ENCODE data around the gene COL4A4. TPM values are rescaled to one million over a fixed set of nuclear protein-coding genes. Genes with fewer than 3 reads are reported as not detected.

COL4A4 gene
- total and polyA plus RNA-seq, 2 donors (not counting 1 experiment from before 2014, with no cell fraction given) = 6.2 to 30.2 TPM

DNA sequence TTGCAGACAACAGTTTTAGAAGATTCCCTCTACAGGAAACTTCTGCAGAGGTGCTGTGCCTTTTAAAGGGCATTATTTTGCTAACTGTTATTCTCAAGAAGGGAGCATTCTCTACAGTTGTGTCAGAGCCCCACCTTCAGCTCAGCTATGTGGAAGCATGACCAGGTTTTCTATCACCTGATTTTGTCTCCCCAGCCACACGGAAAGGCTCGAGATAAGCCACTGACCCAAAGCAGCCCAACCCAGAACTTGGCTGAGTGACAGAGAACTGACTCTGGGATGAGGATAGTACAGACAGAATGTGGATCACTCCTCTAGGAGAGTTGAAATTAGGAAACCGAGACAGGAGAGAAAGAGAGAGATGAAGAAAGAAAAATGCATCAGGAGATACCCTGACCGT lies 10.7 kb downstream of the COL4A4 start:
- no peaks in the 10 kb centered on the region for H3K4me1 ChIP-seq (ENCODE audit: control insufficient read depth in 2 of 2, insufficient read depth in 2 of 2, low read length in 2 of 2)
- peaks cover 13% of the 10 kb centered on the region for H3K4me1 Mint-ChIP-seq
- ChIA-PET POLR2A (no interaction called here), CTCF (no interaction called here)
- no peak for ATAC-seq (ENCODE audit: low read depth)
- TF ChIP-seq, protein P1, sequence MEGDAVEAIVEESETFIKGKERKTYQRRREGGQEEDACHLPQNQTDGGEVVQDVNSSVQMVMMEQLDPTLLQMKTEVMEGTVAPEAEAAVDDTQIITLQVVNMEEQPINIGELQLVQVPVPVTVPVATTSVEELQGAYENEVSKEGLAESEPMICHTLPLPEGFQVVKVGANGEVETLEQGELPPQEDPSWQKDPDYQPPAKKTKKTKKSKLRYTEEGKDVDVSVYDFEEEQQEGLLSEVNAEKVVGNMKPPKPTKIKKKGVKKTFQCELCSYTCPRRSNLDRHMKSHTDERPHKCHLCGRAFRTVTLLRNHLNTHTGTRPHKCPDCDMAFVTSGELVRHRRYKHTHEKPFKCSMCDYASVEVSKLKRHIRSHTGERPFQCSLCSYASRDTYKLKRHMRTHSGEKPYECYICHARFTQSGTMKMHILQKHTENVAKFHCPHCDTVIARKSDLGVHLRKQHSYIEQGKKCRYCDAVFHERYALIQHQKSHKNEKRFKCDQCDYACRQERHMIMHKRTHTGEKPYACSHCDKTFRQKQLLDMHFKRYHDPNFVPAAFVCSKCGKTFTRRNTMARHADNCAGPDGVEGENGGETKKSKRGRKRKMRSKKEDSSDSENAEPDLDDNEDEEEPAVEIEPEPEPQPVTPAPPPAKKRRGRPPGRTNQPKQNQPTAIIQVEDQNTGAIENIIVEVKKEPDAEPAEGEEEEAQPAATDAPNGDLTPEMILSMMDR (IDR thresholded peaks at IDR 0.05) = no peak
- TF ChIP-seq EZH2 (IDR thresholded peaks at IDR 0.05; ENCODE audit: borderline replicate concordance, insufficient read depth, low read depth, low read length, poor library complexity, severe bottlenecking) = no peak
- H3K27ac Mint-ChIP-seq = no peak overlapping the region
- peaks cover 2% of the 10 kb centered on the region for H3K79me2 ChIP-seq (ENCODE audit: control insufficient read depth, insufficient read depth, low read length)
- intact Hi-C loops (cut with micrococcal nuclease) = no loop called here
- H3K9me3 ChIP-seq (ENCODE audit: control extremely low read depth in 1 of 3, control insufficient read depth in 2 of 3, insufficient read depth in 1 of 3, low read length in 2 of 3) = peaks cover 0 to 10% (median 5%) of the 10 kb centered on the region in 3 donors
- no peak for DNase-seq
- H2AFZ ChIP-seq (ENCODE audit: insufficient read depth, low read depth, low read length, poor library complexity, severe bottlenecking) = no peak overlapping the region
- 95% methylated on average over 4 of the region's 4 CpGs for WGBS (ENCODE audit: insufficient coverage)
- no peaks in the 10 kb centered on the region for H3K27me3 Mint-ChIP-seq
- no peak overlapping the region for H3K4me3 ChIP-seq (ENCODE audit: control extremely low read depth in 1 of 5, extremely low read depth in 1 of 5, insufficient read depth in 1 of 5, low read depth in 2 of 5, low read length in 4 of 5)
- no peaks in the 10 kb centered on the region for H3K36me3 ChIP-seq (replicated peaks in 1 of 2; ENCODE audit: control extremely low read depth in 1 of 2, control insufficient read depth in 1 of 2, extremely low read depth in 1 of 2, insufficient read depth in 2 of 2, low read length in 1 of 2)
- no peak overlapping the region for H3K4me2 ChIP-seq (replicated peaks; ENCODE audit: low read depth, low read length, poor library complexity, severe bottlenecking)
- H3K9me3 Mint-ChIP-seq (ENCODE audit: insufficient read depth) = peaks cover 3% of the 10 kb centered on the region
- H3K4me3 Mint-ChIP-seq = no peak overlapping the region
- no peaks in the 10 kb centered on the region for H4K20me1 ChIP-seq (ENCODE audit: control insufficient read depth, insufficient read depth, low read length, poor library complexity, severe bottlenecking)
- H3K27me3 ChIP-seq (replicated peaks in 1 of 4; ENCODE audit: control extremely low read depth in 1 of 4, control insufficient read depth in 3 of 4, insufficient read depth in 4 of 4, low read length in 3 of 4) = no peaks in the 10 kb centered on the region
- no peak overlapping the region for H3K9ac ChIP-seq (ENCODE audit: low read length)
- H3K27ac ChIP-seq (ENCODE audit: low read length in 2 of 2) = no peak overlapping the region

DNA sequence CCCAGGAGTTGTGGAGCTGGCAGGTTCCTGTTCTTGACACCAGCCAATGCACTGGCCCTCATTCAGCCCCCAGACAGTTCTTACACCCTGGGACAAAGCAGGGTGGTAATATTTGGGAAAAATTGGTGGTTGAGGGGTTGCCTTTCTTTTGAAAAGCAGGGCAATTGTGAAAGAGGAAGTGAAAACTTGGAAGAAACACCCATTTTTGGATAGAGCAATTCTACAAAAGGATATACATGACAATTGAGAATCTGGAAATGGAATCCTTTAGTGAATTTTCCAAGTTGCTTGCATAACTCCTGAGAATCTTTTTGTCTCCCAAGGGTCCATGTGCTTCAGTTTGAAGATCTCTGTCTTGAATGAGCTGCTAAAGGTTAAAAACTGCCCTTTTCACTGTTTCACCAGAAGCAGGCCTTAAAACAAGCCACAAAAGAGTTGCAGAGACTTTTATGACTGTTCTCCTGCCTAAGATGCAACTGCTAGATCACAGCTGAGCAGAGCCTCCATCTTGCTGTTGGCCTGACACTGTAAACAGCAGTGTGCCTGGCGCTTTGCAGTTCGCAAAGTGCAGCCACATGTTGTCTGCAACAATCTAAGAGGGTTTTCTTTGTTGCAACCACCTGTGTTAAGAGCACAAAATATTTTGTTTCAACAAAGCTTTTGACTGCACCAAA lies 11.8 kb downstream of the COL4A4 start:
- ATAC-seq (ENCODE audit: low read depth) (no peak), DNase-seq (no peak)
- H3K9me3 ChIP-seq (ENCODE audit: control extremely low read depth in 1 of 3, control insufficient read depth in 2 of 3, insufficient read depth in 1 of 3, low read length in 2 of 3) = peaks cover 0 to 10% (median 9%) of the 10 kb centered on the region in 3 donors
- Mint-ChIP-seq H3K27ac (no peak overlapping the region), H3K27me3 (no peaks in the 10 kb centered on the region), H3K4me3 (no peak overlapping the region), H3K4me1 (peaks cover 13% of the 10 kb centered on the region), H3K9me3 (ENCODE audit: insufficient read depth) (peaks cover 6% of the 10 kb centered on the region)
- no peaks in the 10 kb centered on the region for H3K4me1 ChIP-seq (ENCODE audit: control insufficient read depth in 2 of 2, insufficient read depth in 2 of 2, low read length in 2 of 2)
- no peaks in the 10 kb centered on the region for H4K20me1 ChIP-seq (ENCODE audit: control insufficient read depth, insufficient read depth, low read length, poor library complexity, severe bottlenecking)
- intact Hi-C loops (cut with micrococcal nuclease) = no loop called here
- TF ChIP-seq, protein P1 (IDR thresholded peaks at IDR 0.05) = no peak
- no peak for TF ChIP-seq EZH2 (IDR thresholded peaks at IDR 0.05; ENCODE audit: borderline replicate concordance, insufficient read depth, low read depth, low read length, poor library complexity, severe bottlenecking)
- no peak overlapping the region for H3K4me2 ChIP-seq (replicated peaks; ENCODE audit: low read depth, low read length, poor library complexity, severe bottlenecking)
- no peak overlapping the region for H3K9ac ChIP-seq (ENCODE audit: low read length)
- CTCF ChIA-PET = no interaction called here
- H3K27me3 ChIP-seq (replicated peaks in 1 of 4; ENCODE audit: control extremely low read depth in 1 of 4, control insufficient read depth in 3 of 4, insufficient read depth in 4 of 4, low read length in 3 of 4) = no peaks in the 10 kb centered on the region
- H3K79me2 ChIP-seq (ENCODE audit: control insufficient read depth, insufficient read depth, low read length) = peaks cover 2% of the 10 kb centered on the region
- POLR2A ChIA-PET = no interaction called here
- H3K27ac ChIP-seq (ENCODE audit: low read length in 2 of 2) = no peak overlapping the region
- no peak overlapping the region for H3K4me3 ChIP-seq (ENCODE audit: control extremely low read depth in 1 of 5, extremely low read depth in 1 of 5, insufficient read depth in 1 of 5, low read depth in 2 of 5, low read length in 4 of 5)
- H2AFZ ChIP-seq (ENCODE audit: insufficient read depth, low read depth, low read length, poor library complexity, severe bottlenecking) = no peak overlapping the region
- 97% methylated on average over 2 of the region's 2 CpGs for WGBS (ENCODE audit: insufficient coverage)
- peaks cover 0 to under 1% of the 10 kb centered on the region in 2 experiments for H3K36me3 ChIP-seq (replicated peaks in 1 of 2; ENCODE audit: control extremely low read depth in 1 of 2, control insufficient read depth in 1 of 2, extremely low read depth in 1 of 2, insufficient read depth in 2 of 2, low read length in 1 of 2)

Measured in B cell (primary cell).